ENCODE measurements around the gene PRR30.

DNA sequence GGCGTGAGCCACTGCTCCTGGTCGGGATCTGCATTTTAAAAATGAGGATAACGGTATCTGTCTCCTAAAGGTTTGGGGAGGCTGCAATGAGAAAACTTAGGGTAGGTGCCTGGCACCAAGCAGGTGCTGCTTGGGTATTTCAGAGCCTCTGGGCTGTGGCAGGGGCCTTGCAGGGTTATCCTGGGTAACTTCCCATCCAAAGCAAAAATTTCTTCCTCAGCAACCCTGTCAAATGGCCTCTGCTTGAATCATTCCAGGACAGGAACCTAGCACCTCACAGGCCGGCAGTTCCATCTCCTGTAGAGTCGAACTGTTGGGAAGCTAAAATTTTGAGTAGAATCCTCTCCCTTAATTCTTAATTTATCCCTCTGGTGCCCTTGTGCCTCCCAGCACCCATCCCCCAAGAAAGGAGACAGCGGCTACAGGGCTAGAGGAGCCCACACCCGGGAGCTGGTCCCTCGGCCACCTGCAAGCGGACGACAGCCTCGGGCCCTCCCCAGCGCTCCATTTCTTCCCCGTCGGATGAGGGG is 21.1 kb downstream of the PRR30 start:
- no peak for TF ChIP-seq POLR2A (IDR thresholded peaks at IDR 0.05; ENCODE audit: low read length)
- TF ChIP-seq, protein P1, sequence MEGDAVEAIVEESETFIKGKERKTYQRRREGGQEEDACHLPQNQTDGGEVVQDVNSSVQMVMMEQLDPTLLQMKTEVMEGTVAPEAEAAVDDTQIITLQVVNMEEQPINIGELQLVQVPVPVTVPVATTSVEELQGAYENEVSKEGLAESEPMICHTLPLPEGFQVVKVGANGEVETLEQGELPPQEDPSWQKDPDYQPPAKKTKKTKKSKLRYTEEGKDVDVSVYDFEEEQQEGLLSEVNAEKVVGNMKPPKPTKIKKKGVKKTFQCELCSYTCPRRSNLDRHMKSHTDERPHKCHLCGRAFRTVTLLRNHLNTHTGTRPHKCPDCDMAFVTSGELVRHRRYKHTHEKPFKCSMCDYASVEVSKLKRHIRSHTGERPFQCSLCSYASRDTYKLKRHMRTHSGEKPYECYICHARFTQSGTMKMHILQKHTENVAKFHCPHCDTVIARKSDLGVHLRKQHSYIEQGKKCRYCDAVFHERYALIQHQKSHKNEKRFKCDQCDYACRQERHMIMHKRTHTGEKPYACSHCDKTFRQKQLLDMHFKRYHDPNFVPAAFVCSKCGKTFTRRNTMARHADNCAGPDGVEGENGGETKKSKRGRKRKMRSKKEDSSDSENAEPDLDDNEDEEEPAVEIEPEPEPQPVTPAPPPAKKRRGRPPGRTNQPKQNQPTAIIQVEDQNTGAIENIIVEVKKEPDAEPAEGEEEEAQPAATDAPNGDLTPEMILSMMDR (IDR thresholded peaks at IDR 0.05) = no peak
- TF ChIP-seq CHD2 (IDR thresholded peaks at IDR 0.05; ENCODE audit: low read length, partially characterized antibody) = no peak
- TF ChIP-seq HDAC2 (IDR thresholded peaks at IDR 0.05) = no peak
- TF ChIP-seq NR3C1 (IDR thresholded peaks at IDR 0.05) = no peak
- no peak for TF ChIP-seq RCOR1 (IDR thresholded peaks at IDR 0.05; ENCODE audit: low read depth, low read length)
- TF ChIP-seq RFX5 (IDR thresholded peaks at IDR 0.05) = no peak
